Stimulated activated CD8-positive, alpha-beta memory T cell treated with anti-CD3 and anti-CD28 coated beads, Interleukin-15, amount 100 ng/mL, for 24 hours (primary cell): ENCODE measurements around the gene EFS.

Experiments
- DNase-seq: peaks from one replicate; pipeline ENCODE4 v3.0.0-alpha.2; 2020; ENCODE audit warnings: low read depth

Gene EFS

GRCh38 chr14:23357261-23357660 is 7.7 kb downstream of the EFS start:
- DNase-seq, result no peak

- DNase-seq, result no peak
These were observed 8.3 kb downstream of the EFS start for GRCh38 chr14:23356662-23357061.

GRCh38 chr14:23355871-23356435 is 9.0 kb downstream of the EFS start:
- no peak for DNase-seq

- DNase-seq, result no peak
These were observed 10.0 kb downstream of the EFS start for GRCh38 chr14:23354990-23355389.

- no peak for DNase-seq
These were observed 11.6 kb downstream of the EFS start for GRCh38 chr14:23353433-23353780.

GRCh38 chr14:23352506-23353432 is 12.2 kb downstream of the EFS start, which contains the start of gene SLC22A17:
Gene SLC22A17 (minus strand): TSS chr14:23352887.
- DNase-seq, result no peak

- no peak for DNase-seq
These were observed 13.1 kb downstream of the EFS start for GRCh38 chr14:23351681-23352505.

GRCh38 chr14:23349156-23349845 is 15.7 kb downstream of the EFS start:
- no peak for DNase-seq

GRCh38 chr14:23348297-23348655 is 16.7 kb downstream of the EFS start:
- no peak for DNase-seq

GRCh38 chr14:23347406-23348296 is 17.3 kb downstream of the EFS start:
- DNase-seq, result no peak

GRCh38 chr14:23346693-23347405 is 18.1 kb downstream of the EFS start:
- DNase-seq, result no peak

GRCh38 chr14:23345987-23346692 is 18.8 kb downstream of the EFS start:
- no peak for DNase-seq

- no peak for DNase-seq
These were observed 20.5 kb downstream of the EFS start for GRCh38 chr14:23344481-23344880.

GRCh38 chr14:23339506-23340268 is 25.3 kb downstream of the EFS start:
- DNase-seq, result no peak

GRCh38 chr14:23335623-23336022 is 29.3 kb downstream of the EFS start:
- no peak for DNase-seq

- DNase-seq, result no peak
These were observed 36.8 kb downstream of the EFS start for GRCh38 chr14:23327947-23328744.

- DNase-seq, result no peak
These were observed 38.3 kb downstream of the EFS start for GRCh38 chr14:23326491-23327332.
